Testis (tissue), 3 donors: ENCODE measurements around the gene TCN2. TPM values are rescaled to one million over a fixed set of nuclear protein-coding genes. Genes with fewer than 3 reads are reported as not detected.

ENCODE experiments used
- DNase-seq: peaks from one replicate; pipeline ENCODE4 v3.0.0-alpha.2; 2019
- H3K27ac ChIP-seq, 2 donors: fragments of 200-600 bp; sonication (generic); one replicate each; pipeline ENCODE4 v1.5.1; 2019
- H3K27me3 ChIP-seq: fragments of 200-600 bp; sonication (generic); one replicate; pipeline ENCODE4 v1.5.1; 2019
- H3K36me3 ChIP-seq: fragments of 200-600 bp; sonication (generic); one replicate; pipeline ENCODE4 v1.5.1; 2017; ENCODE audit warnings: low read depth; ENCODE audit errors: missing control alignments
- H3K4me1 ChIP-seq: fragments of 200-600 bp; sonication (generic); one replicate; pipeline ENCODE4 v1.5.1; 2019
- H3K4me3 ChIP-seq, 2 donors: fragments of 200-600 bp; sonication (generic); one replicate each; pipeline ENCODE4 v1.5.1; 2017 to 2019
- H3K9me3 ChIP-seq: fragments of 200-600 bp; sonication (generic); one replicate; pipeline ENCODE4 v1.5.1; 2017
- POLR2A ChIP-seq: fragments of 450-650 bp; IDR thresholded peaks from one replicate; pipeline ENCODE4 v1.6.1; 2017; ENCODE audit warnings: antibody characterized with exemption, mild to moderate bottlenecking, moderate library complexity
- WGBS, 2 donors: methylation state at CpG; one replicate each; pipeline ENCODE4 v1.1.5; 2018; 5-methylcytosine and 5-hydroxymethylcytosine counted together
- intact Hi-C: fragments of 100-400 bp; cut with DNase I; formaldehyde crosslinking; loops from one replicate; pipeline ENCODE4 v1.15.1; 2023; ENCODE audit warnings: low total_unique reads
- polyA plus RNA-seq: library from polyadenylated mRNA; stranded (reverse); fragments of 350-450 nt; fragmentation: Illumina TruSeq; extraction: RNeasy Lipid Tissue Mini Kit (QIAGEN cat#74804); gene quantifications from one replicate; pipeline ENCODE4 v1.2.3, GENCODE V29; 2014; ENCODE audit warnings: low read depth, low replicate concordance; ENCODE audit not compliant: insufficient read depth
- total RNA-seq, 2 donors: library from RNA; depleted of rRNA; stranded (reverse); fragments of >200 nt; gene quantifications; one replicate each; pipeline ENCODE4 v1.2.3, GENCODE V29; 2016
- TF ChIP-seq, protein P1 (sequence below), 3 experiments: fragments of 450-650 bp in 2 of 3; fragments of 200-600 bp in 1 of 3; sonication (generic) in 1 of 3; IDR thresholded peaks; one replicate each; pipeline ENCODE4 v1.5.1; 2016 to 2019; ENCODE audit warnings: antibody characterized with exemption in 3 of 3, mild to moderate bottlenecking in 2 of 3, moderate library complexity in 1 of 3

The TCN2 gene
- total and polyA plus RNA-seq, 3 donors from 2014 or later: 30.5 to 40.7 (median 40.6) TPM

- DNase-seq: no peak
- intact Hi-C loops: no loop called here
Observed at GRCh38 chr22:30654361-30654760, 47.4 kb downstream of the TCN2 start.

GRCh38 chr22:30655532-30655931 is 48.6 kb downstream of the TCN2 start:
- H3K4me3 ChIP-seq: no peak overlapping the region
- no peak overlapping the region for H3K27ac ChIP-seq
- H3K9me3 ChIP-seq: no peaks in the 10 kb centered on the region
- H3K4me1 ChIP-seq: no peaks in the 10 kb centered on the region
- no peak for TF ChIP-seq POLR2A
- H3K27me3 ChIP-seq: no peaks in the 10 kb centered on the region
- intact Hi-C loops: no loop called here
- 88 to 89% methylated on average over 3 of the region's 3 CpGs for WGBS, 2 donors
- H3K36me3 ChIP-seq: no peaks in the 10 kb centered on the region
- no peak for DNase-seq

More at GRCh38 chr22:30654361-30654760, 47.4 kb downstream of the TCN2 start:
- Histone ChIP-seq H3K36me3 (no peaks in the 10 kb centered on the region), H3K4me1 (no peaks in the 10 kb centered on the region), H3K27me3 (no peaks in the 10 kb centered on the region), H3K9me3 (no peaks in the 10 kb centered on the region), H3K27ac (no peak overlapping the region), H3K4me3 (no peak overlapping the region)
- 95 to 100% methylated on average over 7 to 14 of the region's 14 CpGs for WGBS, 2 donors
- TF ChIP-seq, protein P1, sequence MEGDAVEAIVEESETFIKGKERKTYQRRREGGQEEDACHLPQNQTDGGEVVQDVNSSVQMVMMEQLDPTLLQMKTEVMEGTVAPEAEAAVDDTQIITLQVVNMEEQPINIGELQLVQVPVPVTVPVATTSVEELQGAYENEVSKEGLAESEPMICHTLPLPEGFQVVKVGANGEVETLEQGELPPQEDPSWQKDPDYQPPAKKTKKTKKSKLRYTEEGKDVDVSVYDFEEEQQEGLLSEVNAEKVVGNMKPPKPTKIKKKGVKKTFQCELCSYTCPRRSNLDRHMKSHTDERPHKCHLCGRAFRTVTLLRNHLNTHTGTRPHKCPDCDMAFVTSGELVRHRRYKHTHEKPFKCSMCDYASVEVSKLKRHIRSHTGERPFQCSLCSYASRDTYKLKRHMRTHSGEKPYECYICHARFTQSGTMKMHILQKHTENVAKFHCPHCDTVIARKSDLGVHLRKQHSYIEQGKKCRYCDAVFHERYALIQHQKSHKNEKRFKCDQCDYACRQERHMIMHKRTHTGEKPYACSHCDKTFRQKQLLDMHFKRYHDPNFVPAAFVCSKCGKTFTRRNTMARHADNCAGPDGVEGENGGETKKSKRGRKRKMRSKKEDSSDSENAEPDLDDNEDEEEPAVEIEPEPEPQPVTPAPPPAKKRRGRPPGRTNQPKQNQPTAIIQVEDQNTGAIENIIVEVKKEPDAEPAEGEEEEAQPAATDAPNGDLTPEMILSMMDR (IDR thresholded peaks at IDR 0.05): no peak
- no peak for TF ChIP-seq POLR2A

DNA sequence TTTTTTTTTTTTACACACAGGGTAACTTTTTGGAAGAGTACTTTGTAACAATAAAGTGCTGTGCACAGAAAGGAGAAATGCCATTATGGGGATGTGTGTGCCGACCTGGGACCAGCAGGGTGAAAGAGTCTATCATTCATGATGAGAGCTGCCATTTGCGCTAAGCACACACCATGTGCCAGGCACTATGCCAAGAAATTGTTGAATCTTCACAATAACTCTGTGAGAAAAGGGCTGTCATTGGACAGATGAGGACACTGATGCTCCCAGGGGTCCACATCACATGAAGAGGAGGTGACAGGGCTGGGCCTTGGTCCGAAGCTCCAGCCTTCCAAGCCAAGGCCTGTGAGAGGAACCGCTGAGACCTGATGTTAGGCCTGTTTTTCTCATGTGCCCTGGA is 55.1 kb downstream of the TCN2 start:
- Histone ChIP-seq H3K4me3 (no peak overlapping the region), H3K36me3 (no peaks in the 10 kb centered on the region), H3K27me3 (no peaks in the 10 kb centered on the region), H3K27ac (no peak overlapping the region), H3K4me1 (no peaks in the 10 kb centered on the region), H3K9me3 (no peaks in the 10 kb centered on the region)
- WGBS, 2 donors: 80 to 93% methylated on average over 4 of the region's 4 CpGs
- no peak for DNase-seq
- intact Hi-C loops: no loop called here
- TF ChIP-seq, protein P1 (IDR thresholded peaks at IDR 0.05): no peak
- no peak for TF ChIP-seq POLR2A

- H3K27ac ChIP-seq: no peak overlapping the region
- TF ChIP-seq, protein P1 (IDR thresholded peaks at IDR 0.05): no peak
- no peak for TF ChIP-seq POLR2A
- DNase-seq: no peak
- no peak overlapping the region for H3K4me3 ChIP-seq
- H3K4me1 ChIP-seq: no peaks in the 10 kb centered on the region
- intact Hi-C loops: no loop called here
- WGBS, 2 donors: 97 to 98% methylated on average over 12 to 13 of the region's 13 CpGs
- no peaks in the 10 kb centered on the region for H3K36me3 ChIP-seq
- no peaks in the 10 kb centered on the region for H3K27me3 ChIP-seq
- no peaks in the 10 kb centered on the region for H3K9me3 ChIP-seq
Observed at GRCh38 chr22:30664798-30665197, 57.8 kb downstream of the TCN2 start.

DNA sequence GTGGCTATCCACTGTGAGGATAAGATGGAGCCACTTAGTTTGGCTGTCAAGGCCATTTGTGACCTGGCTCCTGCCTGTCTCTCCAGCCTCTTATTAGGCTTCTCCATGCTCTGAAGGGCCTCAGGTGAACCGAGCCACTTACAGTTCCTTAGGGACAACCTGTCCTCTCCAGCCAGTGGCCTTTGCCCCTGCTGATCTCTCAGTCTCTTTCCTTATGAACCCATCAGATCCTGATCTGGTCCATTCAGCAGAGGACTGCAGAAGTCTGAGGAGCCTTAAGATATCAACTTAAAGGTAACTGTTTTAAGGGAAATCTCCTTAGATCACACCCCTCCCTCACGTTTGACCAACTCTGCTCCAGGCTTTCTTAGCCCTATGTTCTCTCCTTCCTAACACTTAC is 58.3 kb downstream of the TCN2 start:
- intact Hi-C loops: no loop called here
- 86 to 93% methylated on average over 2 of the region's 2 CpGs for WGBS, 2 donors
- Histone ChIP-seq H3K36me3 (no peaks in the 10 kb centered on the region), H3K9me3 (no peaks in the 10 kb centered on the region), H3K4me1 (no peaks in the 10 kb centered on the region), H3K4me3 (no peak overlapping the region), H3K27me3 (no peaks in the 10 kb centered on the region), H3K27ac (no peak overlapping the region)
- no peak for TF ChIP-seq POLR2A
- TF ChIP-seq, protein P1 (IDR thresholded peaks at IDR 0.05): no peak
- DNase-seq: no peak
